ENCODE measurements around the gene PTPRN2. TPM values are rescaled to one million over a fixed set of nuclear protein-coding genes. Genes with fewer than 3 reads are reported as not detected.

The PTPRN2 gene
- total RNA-seq, 1 experiment from 2014 or later: not detected

GRCh38 chr7:157707983-157708918 lies 879.4 kb downstream of the PTPRN2 start:
- Histone ChIP-seq H3K4me1 (replicated peaks; ENCODE audit: insufficient read depth) (no peaks in the 10 kb centered on the region), H2AFZ (no peak overlapping the region), H3K27me3 (ENCODE audit: insufficient read depth, low read depth) (peaks cover 87% of the 10 kb centered on the region), H3K4me3 (no peak overlapping the region), H3K9me3 (ENCODE audit: insufficient read depth, low read depth) (no peaks in the 10 kb centered on the region), H3K4me2 (no peak overlapping the region), H3K79me2 (ENCODE audit: low read depth) (no peaks in the 10 kb centered on the region), H3F3A (ENCODE audit: insufficient read depth, low read depth) (no peaks in the 10 kb centered on the region), H3K36me3 (ENCODE audit: low read depth) (no peaks in the 10 kb centered on the region), H3K9me2 (ENCODE audit: insufficient read depth) (no peaks in the 10 kb centered on the region), H4K20me1 (ENCODE audit: insufficient read depth) (no peaks in the 10 kb centered on the region), H3K27ac (no peak overlapping the region)
- DNase-seq: no peak
- intact Hi-C loops (cut with micrococcal nuclease; ENCODE audit: unreplicated experiment): no loop called here
- no peak for TF ChIP-seq EZH2 (IDR thresholded peaks at IDR 0.05; ENCODE audit: low read depth)
- TF ChIP-seq, protein P1, sequence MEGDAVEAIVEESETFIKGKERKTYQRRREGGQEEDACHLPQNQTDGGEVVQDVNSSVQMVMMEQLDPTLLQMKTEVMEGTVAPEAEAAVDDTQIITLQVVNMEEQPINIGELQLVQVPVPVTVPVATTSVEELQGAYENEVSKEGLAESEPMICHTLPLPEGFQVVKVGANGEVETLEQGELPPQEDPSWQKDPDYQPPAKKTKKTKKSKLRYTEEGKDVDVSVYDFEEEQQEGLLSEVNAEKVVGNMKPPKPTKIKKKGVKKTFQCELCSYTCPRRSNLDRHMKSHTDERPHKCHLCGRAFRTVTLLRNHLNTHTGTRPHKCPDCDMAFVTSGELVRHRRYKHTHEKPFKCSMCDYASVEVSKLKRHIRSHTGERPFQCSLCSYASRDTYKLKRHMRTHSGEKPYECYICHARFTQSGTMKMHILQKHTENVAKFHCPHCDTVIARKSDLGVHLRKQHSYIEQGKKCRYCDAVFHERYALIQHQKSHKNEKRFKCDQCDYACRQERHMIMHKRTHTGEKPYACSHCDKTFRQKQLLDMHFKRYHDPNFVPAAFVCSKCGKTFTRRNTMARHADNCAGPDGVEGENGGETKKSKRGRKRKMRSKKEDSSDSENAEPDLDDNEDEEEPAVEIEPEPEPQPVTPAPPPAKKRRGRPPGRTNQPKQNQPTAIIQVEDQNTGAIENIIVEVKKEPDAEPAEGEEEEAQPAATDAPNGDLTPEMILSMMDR (conservative IDR thresholded peaks at IDR 0.05): no peak
- no TSS peak for BruUV-seq (replicated peaks)
- POLR2A ChIA-PET (ENCODE audit: unreplicated experiment): no interaction called here
- CTCF ChIA-PET: no interaction called here

DNA sequence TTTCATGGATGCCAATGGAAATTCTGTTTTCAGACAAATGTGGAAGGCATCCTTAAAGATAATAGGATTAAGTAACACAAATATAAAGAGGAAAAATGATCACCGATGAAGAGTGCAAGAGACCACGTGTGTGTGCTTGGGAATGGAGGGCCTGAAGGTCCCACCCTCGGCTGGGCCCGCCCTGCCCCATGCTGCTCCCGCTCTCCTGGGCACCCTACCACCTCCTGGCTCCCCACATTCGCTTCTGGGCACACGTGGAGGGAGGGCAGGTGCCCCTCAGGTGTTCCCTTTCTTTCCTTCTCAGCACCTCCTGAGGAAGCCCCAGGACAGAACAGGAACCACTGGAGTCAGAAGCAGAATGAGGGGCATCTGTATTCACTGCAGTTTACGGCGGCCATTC lies 883.3 kb downstream of the PTPRN2 start:
- no peaks in the 10 kb centered on the region for H3K36me3 ChIP-seq (ENCODE audit: low read depth)
- no peak for DNase-seq
- TF ChIP-seq, protein P1 (conservative IDR thresholded peaks at IDR 0.05): no peak
- no peak for TF ChIP-seq EZH2 (IDR thresholded peaks at IDR 0.05; ENCODE audit: low read depth)
- no peak overlapping the region for H2AFZ ChIP-seq
- no peaks in the 10 kb centered on the region for H3K4me1 ChIP-seq (replicated peaks; ENCODE audit: insufficient read depth)
- peaks cover 100% of the 10 kb centered on the region for H3K27me3 ChIP-seq (ENCODE audit: insufficient read depth, low read depth)
- no peaks in the 10 kb centered on the region for H3K79me2 ChIP-seq (ENCODE audit: low read depth)
- intact Hi-C loops (cut with micrococcal nuclease; ENCODE audit: unreplicated experiment): no loop called here
- H3F3A ChIP-seq (ENCODE audit: insufficient read depth, low read depth): no peaks in the 10 kb centered on the region
- ChIA-PET POLR2A (ENCODE audit: unreplicated experiment) (no interaction called here), CTCF (no interaction called here)
- no TSS peak for BruUV-seq (replicated peaks)
- H3K4me2 ChIP-seq: no peak overlapping the region
- no peak overlapping the region for H3K27ac ChIP-seq
- H3K9me3 ChIP-seq (ENCODE audit: insufficient read depth, low read depth): no peaks in the 10 kb centered on the region
- H3K9me2 ChIP-seq (ENCODE audit: insufficient read depth): no peaks in the 10 kb centered on the region
- no peak overlapping the region for H3K4me3 ChIP-seq
- no peaks in the 10 kb centered on the region for H4K20me1 ChIP-seq (ENCODE audit: insufficient read depth)

DNA sequence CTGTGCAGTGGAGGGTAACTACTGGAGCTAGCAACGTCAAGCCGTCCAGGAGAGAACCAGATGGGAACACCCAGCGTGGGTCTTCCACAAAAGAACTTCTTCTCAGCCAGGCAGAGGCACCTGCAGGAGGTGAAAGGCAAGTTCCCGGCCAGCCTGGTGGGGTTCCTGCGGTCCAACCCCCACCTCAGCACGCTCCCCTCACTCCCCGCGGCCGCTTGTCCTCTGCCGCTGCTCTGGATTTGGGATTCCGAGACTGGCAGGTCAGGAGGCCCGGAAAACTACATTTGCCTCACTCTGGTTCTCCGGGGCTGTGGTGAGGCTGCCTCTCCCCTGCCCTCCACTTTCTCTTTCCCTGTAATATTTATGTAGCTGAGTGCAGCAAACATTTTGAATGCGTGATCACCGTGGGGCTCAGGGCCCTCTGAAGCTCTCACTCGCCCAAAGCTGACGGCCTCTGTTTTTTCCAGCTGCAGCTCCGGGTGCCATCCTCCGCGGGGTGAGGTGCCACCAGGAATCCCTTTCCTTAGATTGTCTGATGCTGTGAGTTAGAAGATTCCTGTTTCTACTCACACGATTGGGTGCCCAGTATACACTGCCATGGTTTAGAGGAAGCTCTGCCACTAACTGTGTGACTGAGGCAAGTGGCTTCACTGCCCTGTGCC lies 884.0 kb downstream of the PTPRN2 start:
- Histone ChIP-seq H3K27ac (no peak overlapping the region), H3K79me2 (ENCODE audit: low read depth) (no peaks in the 10 kb centered on the region), H3K4me3 (no peak overlapping the region), H3K9me2 (ENCODE audit: insufficient read depth) (no peaks in the 10 kb centered on the region), H3K4me2 (no peak overlapping the region), H3K27me3 (ENCODE audit: insufficient read depth, low read depth) (peaks cover 100% of the 10 kb centered on the region), H3K9me3 (ENCODE audit: insufficient read depth, low read depth) (no peaks in the 10 kb centered on the region), H3F3A (ENCODE audit: insufficient read depth, low read depth) (no peaks in the 10 kb centered on the region), H3K4me1 (replicated peaks; ENCODE audit: insufficient read depth) (no peaks in the 10 kb centered on the region), H2AFZ (no peak overlapping the region), H3K36me3 (ENCODE audit: low read depth) (no peaks in the 10 kb centered on the region), H4K20me1 (ENCODE audit: insufficient read depth) (no peaks in the 10 kb centered on the region)
- TF ChIP-seq, protein P1 (conservative IDR thresholded peaks at IDR 0.05): no peak
- no peak for TF ChIP-seq EZH2 (IDR thresholded peaks at IDR 0.05; ENCODE audit: low read depth)
- BruUV-seq (replicated peaks): no TSS peak
- intact Hi-C loops (cut with micrococcal nuclease; ENCODE audit: unreplicated experiment): no loop called here
- no peak for DNase-seq
- ChIA-PET CTCF (no interaction called here), POLR2A (ENCODE audit: unreplicated experiment) (no interaction called here)

All from PC-9 (cell line).